Fibroblast of skin of back (primary cell): ENCODE data around the gene ST3GAL2.

Experiments
- DNase-seq: peaks from one replicate; pipeline ENCODE4 v3.0.0-alpha.2; 2013

The ST3GAL2 gene

GRCh38 chr16:70437582-70438557 is 1.0 kb downstream of the ST3GAL2 start:
- peak; percentile 55 for DNase-seq

GRCh38 chr16:70437017-70437581 is 1.8 kb downstream of the ST3GAL2 start:
- peak; percentile 92 for DNase-seq

- no peak for DNase-seq
Measured at GRCh38 chr16:70434484-70435260, 4.2 kb downstream of the ST3GAL2 start.

GRCh38 chr16:70433458-70434103 is 5.3 kb downstream of the ST3GAL2 start:
- DNase-seq, result peak; percentile 86

- DNase-seq, result no peak
Measured at GRCh38 chr16:70432723-70433457, 6.0 kb downstream of the ST3GAL2 start.

- no peak for DNase-seq
Measured at GRCh38 chr16:70432356-70432722, 6.6 kb downstream of the ST3GAL2 start.

GRCh38 chr16:70430667-70431536 is 8.0 kb downstream of the ST3GAL2 start:
- peak; percentile 16 for DNase-seq

GRCh38 chr16:70429888-70430666 is 8.8 kb downstream of the ST3GAL2 start:
- DNase-seq, result no peak

- peak; percentile 93 for DNase-seq
Measured at GRCh38 chr16:70428178-70428998, 10.5 kb downstream of the ST3GAL2 start.

- no peak for DNase-seq
Measured at GRCh38 chr16:70427786-70428177, 11.1 kb downstream of the ST3GAL2 start.

GRCh38 chr16:70422543-70422942 is 16.4 kb downstream of the ST3GAL2 start:
- DNase-seq, result no peak

- DNase-seq, result no peak
Measured at GRCh38 chr16:70421473-70422311, 17.2 kb downstream of the ST3GAL2 start.

- DNase-seq, result no peak
Measured at GRCh38 chr16:70421014-70421413, 17.9 kb downstream of the ST3GAL2 start.

GRCh38 chr16:70419384-70420327 is 19.2 kb downstream of the ST3GAL2 start:
- no peak for DNase-seq

GRCh38 chr16:70418993-70419318 is 19.9 kb downstream of the ST3GAL2 start:
- no peak for DNase-seq

- no peak for DNase-seq
Measured at GRCh38 chr16:70418274-70418992, 20.5 kb downstream of the ST3GAL2 start.
